ENCODE results near the gene AUTS2.

The AUTS2 gene

GRCh38 chr7:69935107-69935506 is 336.8 kb downstream of the AUTS2 start:
- no peak for TF ChIP-seq CTCF (conservative IDR thresholded peaks at IDR 0.05; ENCODE audit: low read depth, low read length)
- H3K4me3 ChIP-seq (ENCODE audit: low read length): no peak overlapping the region
- DNase-seq (ENCODE audit: low read depth): no peak

GRCh38 chr7:69937097-69937496 is 338.8 kb downstream of the AUTS2 start:
- no peak for DNase-seq (ENCODE audit: low read depth)
- no peak for TF ChIP-seq CTCF (conservative IDR thresholded peaks at IDR 0.05; ENCODE audit: low read depth, low read length)

GRCh38 chr7:69939317-69939716 is 341.0 kb downstream of the AUTS2 start:
- DNase-seq (ENCODE audit: low read depth): no peak
- no peak overlapping the region for H3K4me3 ChIP-seq (ENCODE audit: low read length)
- TF ChIP-seq CTCF (conservative IDR thresholded peaks at IDR 0.05; ENCODE audit: low read depth, low read length): no peak

More at GRCh38 chr7:69937097-69937496, 338.8 kb downstream of the AUTS2 start:
- no peak overlapping the region for H3K4me3 ChIP-seq (ENCODE audit: low read length)

GRCh38 chr7:69941077-69941651 is 342.9 kb downstream of the AUTS2 start:
- H3K4me3 ChIP-seq (ENCODE audit: low read length): no peak overlapping the region
- no peak for TF ChIP-seq CTCF (conservative IDR thresholded peaks at IDR 0.05; ENCODE audit: low read depth, low read length)
- DNase-seq (ENCODE audit: low read depth): no peak

GRCh38 chr7:69942573-69942972 is 344.3 kb downstream of the AUTS2 start:
- no peak for TF ChIP-seq CTCF (conservative IDR thresholded peaks at IDR 0.05; ENCODE audit: low read depth, low read length)
- DNase-seq (ENCODE audit: low read depth): no peak
- no peak overlapping the region for H3K4me3 ChIP-seq (ENCODE audit: low read length)

GRCh38 chr7:69946901-69947300 is 348.6 kb downstream of the AUTS2 start:
- DNase-seq (ENCODE audit: low read depth): no peak

More at GRCh38 chr7:69946901-69947300, 348.6 kb downstream of the AUTS2 start:
- TF ChIP-seq CTCF (conservative IDR thresholded peaks at IDR 0.05; ENCODE audit: low read depth, low read length): no peak
- H3K4me3 ChIP-seq (ENCODE audit: low read length): no peak overlapping the region
